SK-N-MC (cell line): ENCODE data around the gene NPC1.

Experiments used
- EZH2 ChIP-seq: fragments of 200-600 bp; sonication (generic); IDR thresholded peaks from one replicate; pipeline ENCODE4 v1.6.1; 2017; ENCODE audit warnings: antibody characterized with exemption
- POLR2AphosphoS5 ChIP-seq: IDR thresholded peaks from 2 replicates; pipeline ENCODE4 v1.6.1; 2012; ENCODE audit warnings: mild to moderate bottlenecking, low read depth, low read length, borderline replicate concordance

GRCh38 chr18:23495723-23496440 lies 90.4 kb downstream of the NPC1 start:
- TF ChIP-seq POLR2AphosphoS5 (no peak), EZH2 (no peak)
